ENCODE measurements around the gene LMAN2L. TPM values are rescaled to one million over a fixed set of nuclear protein-coding genes. Genes with fewer than 3 reads are reported as not detected.

Gene LMAN2L
- total RNA-seq, 1 donor from 2014 or later: 14.2 TPM

DNA sequence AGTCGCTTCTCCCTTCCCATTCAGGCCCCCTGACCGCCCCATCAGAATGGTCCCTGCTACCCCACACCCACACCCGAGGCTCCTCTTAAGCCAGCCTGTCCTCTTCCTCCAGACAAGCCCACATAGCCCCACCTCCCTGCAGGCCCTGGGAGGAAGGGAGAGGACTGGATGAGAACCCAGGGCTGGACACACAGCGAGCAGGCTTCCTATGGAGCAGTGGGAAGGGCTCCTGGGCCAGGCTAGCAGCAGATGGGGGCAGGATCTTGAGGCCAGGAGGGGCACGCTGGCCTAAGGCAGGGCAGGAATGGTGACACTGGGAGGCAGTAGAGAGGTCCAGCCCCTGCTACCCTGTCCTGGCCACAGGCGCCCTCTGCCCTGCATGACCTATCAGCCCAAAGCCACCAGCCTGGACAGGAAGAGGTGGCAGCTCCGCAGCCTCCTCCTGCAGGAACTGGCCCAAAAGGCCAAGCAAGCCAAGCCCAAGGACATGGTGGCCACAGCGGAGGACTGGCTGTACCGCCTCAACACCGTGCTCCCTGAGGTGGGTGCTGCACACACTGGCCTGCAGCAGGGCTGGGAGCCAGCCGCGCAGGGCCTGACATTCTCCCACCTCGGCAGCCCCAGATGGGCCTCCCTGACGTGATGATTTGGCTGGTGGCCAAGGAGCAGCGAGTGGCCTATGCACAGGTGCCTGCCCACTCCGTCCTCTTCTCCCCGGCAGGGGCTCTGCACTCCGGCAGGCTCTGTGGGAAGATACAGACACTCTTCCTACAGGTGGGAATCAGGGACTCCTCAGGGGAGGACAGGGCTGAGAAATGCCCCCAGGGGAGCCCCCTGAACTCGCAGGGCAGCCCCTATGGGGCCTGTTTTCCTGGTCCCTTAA is 54.0 kb downstream of the LMAN2L start:
- DNase-seq (ENCODE audit: low read depth): no peak
- TF ChIP-seq, protein P1, sequence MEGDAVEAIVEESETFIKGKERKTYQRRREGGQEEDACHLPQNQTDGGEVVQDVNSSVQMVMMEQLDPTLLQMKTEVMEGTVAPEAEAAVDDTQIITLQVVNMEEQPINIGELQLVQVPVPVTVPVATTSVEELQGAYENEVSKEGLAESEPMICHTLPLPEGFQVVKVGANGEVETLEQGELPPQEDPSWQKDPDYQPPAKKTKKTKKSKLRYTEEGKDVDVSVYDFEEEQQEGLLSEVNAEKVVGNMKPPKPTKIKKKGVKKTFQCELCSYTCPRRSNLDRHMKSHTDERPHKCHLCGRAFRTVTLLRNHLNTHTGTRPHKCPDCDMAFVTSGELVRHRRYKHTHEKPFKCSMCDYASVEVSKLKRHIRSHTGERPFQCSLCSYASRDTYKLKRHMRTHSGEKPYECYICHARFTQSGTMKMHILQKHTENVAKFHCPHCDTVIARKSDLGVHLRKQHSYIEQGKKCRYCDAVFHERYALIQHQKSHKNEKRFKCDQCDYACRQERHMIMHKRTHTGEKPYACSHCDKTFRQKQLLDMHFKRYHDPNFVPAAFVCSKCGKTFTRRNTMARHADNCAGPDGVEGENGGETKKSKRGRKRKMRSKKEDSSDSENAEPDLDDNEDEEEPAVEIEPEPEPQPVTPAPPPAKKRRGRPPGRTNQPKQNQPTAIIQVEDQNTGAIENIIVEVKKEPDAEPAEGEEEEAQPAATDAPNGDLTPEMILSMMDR (IDR thresholded peaks at IDR 0.05; ENCODE audit: insufficient read depth, low read length, poor library complexity, severe bottlenecking): no peak

GRCh38 chr2:96684883-96685576 is 54.8 kb downstream of the LMAN2L start:
- Histone ChIP-seq H3K4me3 (ENCODE audit: low read depth, low read length) (no peak overlapping the region), H3K27me3 (ENCODE audit: control insufficient read depth, insufficient read depth, low read length) (peaks cover 4% of the 10 kb centered on the region), H3K36me3 (ENCODE audit: control insufficient read depth, insufficient read depth, low read length) (no peaks in the 10 kb centered on the region)
- no peak for DNase-seq (ENCODE audit: low read depth)
- TF ChIP-seq, protein P1 (IDR thresholded peaks at IDR 0.05; ENCODE audit: insufficient read depth, low read length, poor library complexity, severe bottlenecking): no peak

More for the DNA sequence above, 54.0 kb downstream of the LMAN2L start:
- H3K36me3 ChIP-seq (ENCODE audit: control insufficient read depth, insufficient read depth, low read length): no peaks in the 10 kb centered on the region
- no peak overlapping the region for H3K4me3 ChIP-seq (ENCODE audit: low read depth, low read length)
- H3K27me3 ChIP-seq (ENCODE audit: control insufficient read depth, insufficient read depth, low read length): peaks cover 4% of the 10 kb centered on the region

GRCh38 chr2:96683972-96684820 is 55.7 kb downstream of the LMAN2L start:
- no peak for DNase-seq (ENCODE audit: low read depth)
- Histone ChIP-seq H3K4me3 (ENCODE audit: low read depth, low read length) (no peak overlapping the region), H3K27me3 (ENCODE audit: control insufficient read depth, insufficient read depth, low read length) (peaks cover 6% of the 10 kb centered on the region), H3K36me3 (ENCODE audit: control insufficient read depth, insufficient read depth, low read length) (no peaks in the 10 kb centered on the region)
- TF ChIP-seq, protein P1 (IDR thresholded peaks at IDR 0.05; ENCODE audit: insufficient read depth, low read length, poor library complexity, severe bottlenecking): no peak

GRCh38 chr2:96683307-96683706 is 56.6 kb downstream of the LMAN2L start:
- TF ChIP-seq, protein P1 (IDR thresholded peaks at IDR 0.05; ENCODE audit: insufficient read depth, low read length, poor library complexity, severe bottlenecking): no peak
- DNase-seq (ENCODE audit: low read depth): no peak
- Histone ChIP-seq H3K4me3 (ENCODE audit: low read depth, low read length) (no peak overlapping the region), H3K27me3 (ENCODE audit: control insufficient read depth, insufficient read depth, low read length) (peaks cover 6% of the 10 kb centered on the region), H3K36me3 (ENCODE audit: control insufficient read depth, insufficient read depth, low read length) (no peaks in the 10 kb centered on the region)

DNA sequence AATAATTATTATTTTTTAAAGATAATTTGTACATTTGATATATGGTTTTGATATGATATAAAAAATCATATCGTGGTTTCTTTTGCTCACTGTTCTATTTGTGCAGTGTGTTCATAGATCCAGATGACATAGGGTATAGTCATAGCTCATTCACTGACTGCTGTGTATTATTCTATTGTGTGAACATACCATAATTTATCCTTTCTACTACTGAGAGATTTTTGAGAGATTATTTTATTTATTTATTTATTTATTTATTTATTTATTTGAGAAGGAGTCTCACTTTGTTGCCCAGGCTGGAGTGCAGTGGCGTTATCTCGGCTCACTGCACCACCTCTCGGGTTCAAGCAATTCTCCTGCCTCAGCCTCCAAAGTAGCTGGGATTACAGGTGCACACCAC is 58.3 kb downstream of the LMAN2L start:
- no peak for DNase-seq (ENCODE audit: low read depth)
- TF ChIP-seq, protein P1 (IDR thresholded peaks at IDR 0.05; ENCODE audit: insufficient read depth, low read length, poor library complexity, severe bottlenecking): no peak
- Histone ChIP-seq H3K27me3 (ENCODE audit: control insufficient read depth, insufficient read depth, low read length) (peaks cover 6% of the 10 kb centered on the region), H3K36me3 (ENCODE audit: control insufficient read depth, insufficient read depth, low read length) (no peaks in the 10 kb centered on the region), H3K4me3 (ENCODE audit: low read depth, low read length) (no peak overlapping the region)

Measured in kidney epithelial cell (primary cell).